Panc1 (cell line): ENCODE data around the gene FRRS1.

Experiments
- POLR2AphosphoS5 ChIP-seq: IDR thresholded peaks from 2 replicates; pipeline ENCODE4 v1.6.1; 2012; ENCODE audit warnings: mild to moderate bottlenecking, low read depth, low read length, moderate library complexity
- SIN3A ChIP-seq: IDR thresholded peaks from 2 replicates; pipeline ENCODE4 v1.6.1; 2012; ENCODE audit warnings: low read depth, mild to moderate bottlenecking, low read length, moderate library complexity, borderline replicate concordance; ENCODE audit not compliant: insufficient read depth
- TCF7L2 ChIP-seq: IDR thresholded peaks from 2 replicates; pipeline ENCODE4 v1.6.1; 2011; ENCODE audit warnings: mild to moderate bottlenecking, low read depth, low read length, inconsistent platforms
- TF ChIP-seq, protein P1 (sequence below): fragments of 450-650 bp; IDR thresholded peaks from 2 replicates; pipeline ENCODE4 v1.5.1; 2017; ENCODE audit warnings: mild to moderate bottlenecking
- TF ChIP-seq, protein P2 (sequence below), 2 experiments: IDR thresholded peaks; 2 replicates each; pipeline ENCODE4 v1.6.1; 2011 to 2012; ENCODE audit warnings: low read depth in 2 of 2, control low read depth in 1 of 2, low read length in 1 of 2, mild to moderate bottlenecking in 1 of 2, moderate library complexity in 1 of 2; ENCODE audit not compliant: insufficient read depth in 1 of 2

DNA sequence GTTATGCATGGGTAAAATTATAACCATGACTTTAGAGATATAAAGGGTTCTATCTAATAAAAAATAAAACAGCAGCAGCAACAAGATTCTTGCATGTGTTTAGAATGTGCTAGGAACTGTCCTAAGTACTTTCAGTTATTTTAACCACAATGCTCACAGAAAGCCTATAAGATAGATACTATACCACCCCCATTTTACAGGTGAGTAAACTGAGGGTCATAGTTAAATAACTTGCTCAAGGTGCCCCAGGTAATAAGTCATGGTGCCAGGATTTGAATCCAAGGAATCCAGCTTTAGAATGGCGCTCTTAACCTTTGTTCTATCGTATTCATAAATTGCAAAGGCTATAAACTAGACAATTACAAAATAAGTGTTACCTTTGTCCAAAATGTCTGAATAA lies 53.4 kb downstream of the FRRS1 start:
- TF ChIP-seq, protein P1, sequence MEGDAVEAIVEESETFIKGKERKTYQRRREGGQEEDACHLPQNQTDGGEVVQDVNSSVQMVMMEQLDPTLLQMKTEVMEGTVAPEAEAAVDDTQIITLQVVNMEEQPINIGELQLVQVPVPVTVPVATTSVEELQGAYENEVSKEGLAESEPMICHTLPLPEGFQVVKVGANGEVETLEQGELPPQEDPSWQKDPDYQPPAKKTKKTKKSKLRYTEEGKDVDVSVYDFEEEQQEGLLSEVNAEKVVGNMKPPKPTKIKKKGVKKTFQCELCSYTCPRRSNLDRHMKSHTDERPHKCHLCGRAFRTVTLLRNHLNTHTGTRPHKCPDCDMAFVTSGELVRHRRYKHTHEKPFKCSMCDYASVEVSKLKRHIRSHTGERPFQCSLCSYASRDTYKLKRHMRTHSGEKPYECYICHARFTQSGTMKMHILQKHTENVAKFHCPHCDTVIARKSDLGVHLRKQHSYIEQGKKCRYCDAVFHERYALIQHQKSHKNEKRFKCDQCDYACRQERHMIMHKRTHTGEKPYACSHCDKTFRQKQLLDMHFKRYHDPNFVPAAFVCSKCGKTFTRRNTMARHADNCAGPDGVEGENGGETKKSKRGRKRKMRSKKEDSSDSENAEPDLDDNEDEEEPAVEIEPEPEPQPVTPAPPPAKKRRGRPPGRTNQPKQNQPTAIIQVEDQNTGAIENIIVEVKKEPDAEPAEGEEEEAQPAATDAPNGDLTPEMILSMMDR = no peak
- TF ChIP-seq, protein P2, sequence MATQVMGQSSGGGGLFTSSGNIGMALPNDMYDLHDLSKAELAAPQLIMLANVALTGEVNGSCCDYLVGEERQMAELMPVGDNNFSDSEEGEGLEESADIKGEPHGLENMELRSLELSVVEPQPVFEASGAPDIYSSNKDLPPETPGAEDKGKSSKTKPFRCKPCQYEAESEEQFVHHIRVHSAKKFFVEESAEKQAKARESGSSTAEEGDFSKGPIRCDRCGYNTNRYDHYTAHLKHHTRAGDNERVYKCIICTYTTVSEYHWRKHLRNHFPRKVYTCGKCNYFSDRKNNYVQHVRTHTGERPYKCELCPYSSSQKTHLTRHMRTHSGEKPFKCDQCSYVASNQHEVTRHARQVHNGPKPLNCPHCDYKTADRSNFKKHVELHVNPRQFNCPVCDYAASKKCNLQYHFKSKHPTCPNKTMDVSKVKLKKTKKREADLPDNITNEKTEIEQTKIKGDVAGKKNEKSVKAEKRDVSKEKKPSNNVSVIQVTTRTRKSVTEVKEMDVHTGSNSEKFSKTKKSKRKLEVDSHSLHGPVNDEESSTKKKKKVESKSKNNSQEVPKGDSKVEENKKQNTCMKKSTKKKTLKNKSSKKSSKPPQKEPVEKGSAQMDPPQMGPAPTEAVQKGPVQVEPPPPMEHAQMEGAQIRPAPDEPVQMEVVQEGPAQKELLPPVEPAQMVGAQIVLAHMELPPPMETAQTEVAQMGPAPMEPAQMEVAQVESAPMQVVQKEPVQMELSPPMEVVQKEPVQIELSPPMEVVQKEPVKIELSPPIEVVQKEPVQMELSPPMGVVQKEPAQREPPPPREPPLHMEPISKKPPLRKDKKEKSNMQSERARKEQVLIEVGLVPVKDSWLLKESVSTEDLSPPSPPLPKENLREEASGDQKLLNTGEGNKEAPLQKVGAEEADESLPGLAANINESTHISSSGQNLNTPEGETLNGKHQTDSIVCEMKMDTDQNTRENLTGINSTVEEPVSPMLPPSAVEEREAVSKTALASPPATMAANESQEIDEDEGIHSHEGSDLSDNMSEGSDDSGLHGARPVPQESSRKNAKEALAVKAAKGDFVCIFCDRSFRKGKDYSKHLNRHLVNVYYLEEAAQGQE (IDR thresholded peaks at IDR 0.05; ENCODE audit: insufficient read depth in 1 of 2, low read depth in 2 of 2, low read length in 1 of 2) = no peak
- TF ChIP-seq TCF7L2 (no peak), POLR2AphosphoS5 (no peak), SIN3A (no peak)
